Amniotic epithelial cell (primary cell): Measurements from ENCODE around the gene SLC16A14.
"Not testable (repeated sequence)": the region's sequence is repeated elsewhere in the genome, so short reads cannot be mapped to it uniquely, and the experiment has no call there.

ENCODE experiments used
- DNase-seq: peaks from one replicate; pipeline ENCODE4 v3.0.0-alpha.2; 2010; ENCODE audit warnings: low read depth

SLC16A14 gene

DNA sequence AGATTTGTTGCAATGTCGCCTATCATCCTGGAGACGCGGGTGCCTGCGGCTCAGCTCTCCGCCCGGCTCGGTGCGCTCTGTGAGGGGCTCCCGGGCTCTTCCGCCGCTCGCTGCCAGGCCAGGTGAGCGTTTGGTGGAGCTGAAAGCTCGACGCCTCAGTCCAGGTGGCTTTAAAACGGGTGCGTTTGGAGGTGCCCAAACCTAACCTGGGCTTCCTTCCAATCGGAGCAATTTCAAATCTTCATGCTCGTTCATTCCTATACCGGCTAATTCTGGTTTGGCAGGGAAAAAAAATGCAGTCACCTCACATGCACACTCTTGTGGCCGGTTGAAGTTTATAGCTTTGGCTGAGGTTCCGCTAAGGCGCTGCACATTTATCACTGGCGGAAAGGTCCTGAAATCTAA is at the start of gene SLC16A14:
Gene SLC16A14, minus strand, starts transcription at position 274 of the 405 bp plus-strand sequence. CDS start 9,572 bp downstream, outside the sequence.
- peak; percentile 24 for DNase-seq

DNA sequence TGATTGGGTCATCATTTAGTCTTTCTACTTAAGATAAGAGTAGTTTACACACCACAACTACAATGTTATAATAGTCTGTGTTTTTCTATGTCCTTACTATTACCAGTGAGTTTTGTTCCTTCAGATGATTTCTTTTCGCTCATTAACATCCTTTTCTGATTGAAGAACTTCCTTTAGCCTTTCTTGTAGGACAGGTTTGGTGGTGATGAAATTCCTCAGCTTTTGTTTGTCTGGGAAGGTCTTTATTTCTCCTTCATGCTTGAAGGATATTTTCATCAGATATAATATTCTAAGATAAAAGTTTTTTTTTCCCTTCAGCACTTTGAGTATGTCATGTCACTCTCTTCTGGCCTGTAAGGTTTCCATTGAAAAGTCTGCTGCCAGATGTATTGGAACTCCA is 38.0 kb upstream of the SLC16A14 start:
- no peak for DNase-seq

DNA sequence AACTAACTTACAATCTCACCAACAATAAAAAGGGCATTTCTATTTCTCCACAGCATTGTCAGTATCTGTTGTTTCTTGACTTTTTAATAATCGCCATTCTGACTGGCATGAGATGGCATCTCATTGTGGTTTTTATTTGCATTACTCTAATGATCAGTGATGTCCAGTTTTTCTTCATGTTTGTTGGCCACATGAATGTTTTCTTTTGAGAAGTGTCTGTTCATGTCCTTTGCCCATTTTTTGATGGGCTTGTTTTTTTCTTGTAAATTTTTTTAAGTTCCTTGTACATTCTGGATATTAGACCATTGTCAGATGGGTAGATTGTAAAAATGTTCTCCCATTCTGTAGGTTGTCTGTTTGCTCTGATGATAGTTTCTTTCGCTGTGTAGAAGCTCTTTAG is 33.2 kb upstream of the SLC16A14 start:
- DNase-seq: not testable (repeated sequence)

DNA sequence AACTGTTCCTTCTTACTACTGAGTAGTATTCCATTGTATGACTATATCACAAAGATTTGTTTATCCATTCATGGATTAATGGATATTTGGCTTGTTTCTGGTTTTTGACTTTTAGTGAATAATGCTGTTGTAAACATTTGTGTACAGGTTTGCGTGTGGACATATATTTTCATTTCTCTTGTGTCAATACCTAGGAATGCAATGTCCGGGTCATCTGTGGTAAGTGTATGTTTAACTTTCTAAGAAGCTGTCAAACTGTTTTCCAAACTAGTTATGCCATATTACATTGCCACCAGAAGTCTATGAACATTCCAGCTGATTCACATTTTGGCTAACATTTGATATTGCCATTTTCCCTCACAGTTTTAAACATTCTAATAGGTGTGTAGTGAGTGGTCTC is 29.1 kb upstream of the SLC16A14 start:
- no peak for DNase-seq

- no peak for DNase-seq
Measured at GRCh38 chr2:230097424-230097823, 28.7 kb upstream of the SLC16A14 start.

DNA sequence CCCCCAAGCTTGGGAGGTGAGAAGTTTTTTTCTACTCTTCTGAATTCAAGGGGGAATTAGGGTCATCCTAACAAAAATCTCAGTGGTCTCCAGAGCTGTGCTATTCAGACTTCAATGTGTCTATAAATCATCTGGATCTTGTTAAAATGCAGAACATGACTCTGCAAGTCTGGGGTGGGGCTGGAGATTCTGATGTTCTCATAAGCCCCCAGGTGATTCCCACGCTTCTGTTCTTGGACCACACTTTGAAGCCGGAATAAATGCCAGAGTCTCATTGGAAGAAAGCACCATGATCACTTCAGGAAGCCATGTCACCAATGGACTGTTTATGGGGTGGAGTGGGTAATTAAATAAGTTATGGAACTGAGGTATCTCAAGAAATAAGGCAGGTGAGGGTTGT is 22.2 kb upstream of the SLC16A14 start:
- DNase-seq: no peak

- DNase-seq: no peak
Measured at GRCh38 chr2:230085201-230085600, 16.5 kb upstream of the SLC16A14 start.

GRCh38 chr2:230077851-230078547 is 9.3 kb upstream of the SLC16A14 start:
- DNase-seq: no peak

DNA sequence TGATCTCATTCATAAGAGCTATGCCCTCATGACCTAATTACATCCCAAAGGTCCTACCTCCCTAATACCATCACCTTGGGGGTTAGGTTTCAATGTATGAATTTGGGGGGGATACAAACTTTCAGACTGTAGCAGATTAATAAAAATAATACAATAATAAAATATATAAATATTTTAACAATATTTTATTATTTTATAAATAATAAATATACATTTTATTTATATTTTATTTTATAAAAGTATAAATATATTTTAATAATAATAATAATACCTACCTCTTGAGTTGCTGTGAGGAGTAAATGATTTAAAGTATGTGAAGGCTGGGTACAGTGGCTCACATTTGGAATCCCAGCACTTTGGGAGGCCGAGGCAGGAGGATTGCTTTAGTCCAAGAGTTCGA is 8.1 kb upstream of the SLC16A14 start:
- DNase-seq: no peak

DNA sequence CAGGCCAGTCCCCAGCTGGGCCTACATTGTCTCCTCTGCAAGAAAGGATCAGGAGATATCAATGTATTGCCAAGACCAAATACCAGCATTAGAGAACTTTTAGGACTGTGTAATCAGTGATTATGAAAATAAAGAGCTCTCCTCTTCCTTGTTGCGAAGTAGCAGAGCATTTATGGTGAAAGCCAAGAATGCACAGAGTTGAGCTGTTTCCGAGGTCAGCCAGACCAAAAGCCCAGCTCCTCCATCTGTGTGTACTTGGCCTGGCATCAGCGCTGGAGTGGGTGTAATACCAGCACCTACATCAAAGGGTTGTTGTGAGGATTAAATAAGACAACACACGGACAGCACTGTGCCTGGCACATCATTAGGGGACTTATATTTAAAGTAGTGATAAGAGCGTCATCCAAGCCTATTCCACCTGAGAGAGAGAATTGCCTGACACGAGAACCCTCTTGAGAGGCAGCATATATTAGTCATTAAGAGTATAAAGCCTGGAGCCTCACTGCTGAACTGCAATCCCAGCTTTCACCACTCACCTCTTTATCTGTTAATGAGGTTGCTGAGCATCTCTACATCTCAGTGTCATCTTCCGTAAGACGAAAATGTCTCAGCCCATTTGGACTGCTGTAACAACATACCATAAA is 7.4 kb upstream of the SLC16A14 start:
- DNase-seq: no peak

GRCh38 chr2:230071421-230071820 is 2.7 kb upstream of the SLC16A14 start:
- DNase-seq: no peak

GRCh38 chr2:230069402-230069801 is 678 bp upstream of the SLC16A14 start:
- no peak for DNase-seq

DNA sequence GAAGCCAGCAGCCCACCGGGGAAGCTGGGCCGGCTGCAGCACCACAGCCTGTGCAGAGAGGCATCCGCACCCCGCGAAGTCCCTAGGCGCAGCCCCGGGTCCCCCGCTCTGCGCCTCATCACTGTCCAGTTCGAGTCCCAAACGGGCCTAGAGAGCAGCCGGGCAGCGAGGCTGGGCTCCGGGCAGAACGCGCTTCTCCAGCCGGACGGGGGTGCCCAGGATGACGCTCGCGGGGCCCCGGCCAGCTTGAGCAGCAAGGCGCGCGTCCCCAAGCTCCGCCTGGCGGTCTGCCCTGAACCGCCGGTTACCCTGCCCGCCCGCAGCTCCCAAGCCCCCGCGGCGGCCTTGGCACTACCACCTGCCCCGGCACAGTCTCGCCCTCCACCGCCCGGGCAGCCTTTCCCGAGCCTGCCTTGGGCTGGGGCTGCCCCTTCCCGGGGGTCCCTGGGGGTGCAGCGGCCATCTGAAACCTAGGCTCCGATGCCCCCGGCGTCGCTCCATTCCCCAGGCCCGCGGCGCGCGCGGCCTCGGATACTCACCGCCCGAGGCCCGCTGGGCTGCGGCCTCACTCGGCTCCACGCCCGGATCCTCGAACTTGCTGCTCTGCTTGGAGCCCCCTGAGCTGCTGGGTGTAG is 591 bp downstream of the SLC16A14 start:
- DNase-seq: no peak

DNA sequence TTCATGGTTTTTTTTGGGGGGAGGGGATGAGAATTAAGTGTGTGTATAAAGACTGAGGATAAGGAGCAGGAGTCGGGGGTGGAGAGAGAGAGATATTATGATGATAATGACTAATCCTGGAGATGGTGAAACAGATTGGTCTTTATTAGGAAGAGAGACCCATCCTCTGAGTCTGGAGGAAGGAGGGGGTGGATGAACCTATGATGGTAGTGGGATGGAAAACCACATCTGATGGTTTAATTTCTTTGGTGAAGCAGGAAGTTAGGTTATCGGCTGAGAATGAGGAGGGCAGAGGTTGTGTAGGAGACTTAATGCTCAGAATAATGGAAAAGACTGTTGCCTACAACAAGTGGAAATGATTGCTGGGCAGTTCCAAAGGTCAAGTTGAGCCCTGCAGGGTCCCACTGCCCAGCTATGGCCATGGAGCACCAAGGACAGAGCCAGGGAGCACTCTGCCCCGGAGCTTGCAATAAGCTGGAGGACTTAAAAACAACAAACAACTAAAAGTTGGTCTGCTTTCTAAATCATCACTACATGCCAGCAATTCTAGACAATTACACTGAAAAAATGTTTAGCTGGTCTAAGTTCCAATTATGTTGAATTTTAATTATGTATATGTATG is 7.9 kb downstream of the SLC16A14 start:
- DNase-seq: no peak

DNA sequence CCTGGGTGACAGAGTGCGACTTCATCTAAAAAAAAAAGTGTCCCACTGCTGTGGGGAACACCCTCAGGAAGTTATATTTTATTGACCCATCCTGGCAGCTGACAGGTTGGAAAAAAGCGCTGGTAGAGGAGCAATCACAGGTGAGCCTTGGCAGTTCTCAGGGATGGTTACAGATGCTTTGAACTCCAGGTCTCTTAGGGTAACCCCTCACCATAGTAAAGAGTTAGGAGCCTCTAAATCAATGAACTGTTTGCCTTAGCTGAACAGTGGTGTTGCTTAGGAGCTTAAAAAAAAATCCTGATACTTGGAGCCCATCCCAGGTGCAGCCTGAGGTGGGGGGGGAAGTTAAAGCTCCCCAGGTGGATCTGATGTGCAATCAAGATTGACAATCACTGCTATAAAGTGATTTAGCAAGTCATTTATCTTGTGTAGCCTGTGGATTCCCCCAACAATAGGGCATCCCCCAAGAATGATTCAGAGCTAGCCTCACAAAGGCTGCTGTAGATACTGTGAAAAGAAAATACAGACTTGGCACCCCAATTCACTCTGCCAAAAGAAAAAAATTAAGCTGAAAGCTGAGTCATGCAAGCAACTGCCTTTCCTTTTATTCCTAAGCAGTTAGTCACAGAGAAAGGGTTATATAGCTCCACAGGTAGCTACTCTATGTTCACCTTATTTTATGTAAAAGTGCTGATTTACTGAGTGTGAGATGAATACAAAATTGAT is 14.8 kb downstream of the SLC16A14 start:
- peak; percentile 47 for DNase-seq

GRCh38 chr2:230052299-230052698 is 16.4 kb downstream of the SLC16A14 start:
- DNase-seq: no peak

GRCh38 chr2:230050136-230050535 is 18.6 kb downstream of the SLC16A14 start:
- no peak for DNase-seq

- no peak for DNase-seq
Measured at GRCh38 chr2:230048010-230048671, 20.6 kb downstream of the SLC16A14 start.

DNA sequence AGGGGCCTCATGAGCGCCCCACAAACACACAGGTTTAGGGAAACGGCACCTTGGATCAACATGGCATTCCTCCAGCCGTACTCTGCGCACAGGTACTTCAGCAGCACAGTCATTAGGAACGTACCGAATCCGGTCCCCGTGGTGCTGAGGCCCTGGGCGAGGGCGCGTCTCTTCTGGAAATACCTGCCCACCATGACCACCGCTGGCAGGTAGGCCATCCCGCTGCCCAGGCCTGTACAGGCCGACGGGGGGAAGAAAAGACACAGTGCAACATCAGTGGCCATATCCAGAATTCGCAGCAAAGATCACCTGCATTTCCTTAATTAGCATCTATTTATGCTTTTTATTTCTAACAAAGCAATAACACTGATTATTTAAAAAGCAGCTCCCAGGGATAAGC is 22.2 kb downstream of the SLC16A14 start:
- DNase-seq: no peak

DNA sequence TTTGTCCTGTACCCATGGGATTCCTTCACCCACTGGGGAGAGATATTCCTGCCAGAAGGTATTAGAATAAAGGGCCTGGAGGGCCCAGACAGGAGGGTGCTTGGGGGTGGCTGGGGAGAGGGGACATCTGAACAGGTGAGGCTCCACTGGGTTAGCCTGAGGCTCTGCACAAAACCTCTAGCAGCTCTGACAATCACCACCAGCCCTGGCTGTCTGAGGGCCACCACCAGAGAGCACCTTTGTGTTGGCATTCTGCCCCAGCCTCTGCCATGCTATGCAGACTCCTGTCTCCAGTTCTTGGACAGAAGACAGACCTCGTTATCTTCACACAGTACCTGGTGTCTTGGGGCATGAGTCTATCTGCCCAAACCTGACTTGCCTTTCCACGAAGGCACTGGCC is 25.3 kb downstream of the SLC16A14 start:
- no peak for DNase-seq

DNA sequence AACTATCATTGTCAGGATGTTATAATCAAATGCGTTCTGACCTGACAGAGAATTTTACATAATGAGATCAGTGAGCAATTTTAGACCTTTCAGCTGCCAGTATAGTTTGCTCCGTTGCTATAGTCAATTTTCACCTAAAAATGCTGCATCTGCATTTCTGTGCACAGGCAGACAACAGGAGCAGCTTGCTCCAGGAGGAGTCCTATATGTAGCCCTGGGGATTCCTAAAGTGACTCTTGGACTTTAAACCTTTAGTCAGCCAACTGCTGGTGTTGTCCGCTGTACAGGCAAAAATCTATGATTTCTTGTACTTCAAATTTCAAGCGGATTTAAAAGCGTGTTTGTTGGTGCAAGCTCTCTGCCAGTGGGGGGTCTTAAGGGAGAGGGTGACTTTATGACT is 25.7 kb downstream of the SLC16A14 start:
- DNase-seq: no peak

DNA sequence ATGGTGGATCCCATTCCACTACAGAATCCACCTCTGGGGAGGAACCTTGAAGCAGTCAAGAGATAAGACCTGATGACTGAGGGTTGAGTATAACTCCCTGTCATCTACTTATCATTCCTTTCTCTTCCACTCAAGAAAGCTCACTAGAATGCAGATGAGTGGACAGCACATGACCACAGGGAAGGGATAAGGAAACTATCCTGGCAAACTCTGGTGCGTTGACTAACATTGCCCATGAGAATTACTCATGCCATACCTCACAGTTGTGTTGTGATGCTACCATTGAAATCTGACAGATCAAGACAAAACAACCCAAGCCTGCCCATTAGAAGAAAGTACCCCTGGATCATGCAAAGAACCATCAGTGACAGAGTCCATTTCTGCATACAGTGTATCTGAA is 26.5 kb downstream of the SLC16A14 start:
- peak; percentile 58 for DNase-seq
